ENCODE data around the gene TOPBP1. TPM values are rescaled to one million over a fixed set of nuclear protein-coding genes. Genes with fewer than 3 reads are reported as not detected.

The TOPBP1 gene
- total RNA-seq, 4 donors from 2014 or later, result 20.7 to 42.2 (median 28.7) TPM

DNA sequence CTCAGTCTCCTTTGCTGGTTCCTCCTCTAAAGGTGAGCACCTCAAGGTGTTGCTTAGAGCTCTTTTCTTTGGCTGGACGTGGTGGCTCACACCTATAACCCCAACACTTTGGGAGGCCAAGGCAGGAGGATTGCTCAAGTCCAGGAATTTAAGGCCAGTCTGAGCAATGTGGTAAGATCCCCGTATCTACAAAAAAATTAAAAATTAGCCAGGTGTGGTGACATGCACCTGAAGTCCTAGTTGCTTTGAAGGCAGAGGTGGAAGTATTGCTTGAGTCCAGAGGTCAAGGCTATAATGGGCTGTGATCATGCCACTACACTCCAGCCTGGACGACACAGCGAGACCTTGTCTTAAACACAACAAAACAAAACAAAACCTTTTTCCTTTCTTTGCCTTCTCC, 28.3 kb downstream of the TOPBP1 start:
- TF ChIP-seq, protein P1, sequence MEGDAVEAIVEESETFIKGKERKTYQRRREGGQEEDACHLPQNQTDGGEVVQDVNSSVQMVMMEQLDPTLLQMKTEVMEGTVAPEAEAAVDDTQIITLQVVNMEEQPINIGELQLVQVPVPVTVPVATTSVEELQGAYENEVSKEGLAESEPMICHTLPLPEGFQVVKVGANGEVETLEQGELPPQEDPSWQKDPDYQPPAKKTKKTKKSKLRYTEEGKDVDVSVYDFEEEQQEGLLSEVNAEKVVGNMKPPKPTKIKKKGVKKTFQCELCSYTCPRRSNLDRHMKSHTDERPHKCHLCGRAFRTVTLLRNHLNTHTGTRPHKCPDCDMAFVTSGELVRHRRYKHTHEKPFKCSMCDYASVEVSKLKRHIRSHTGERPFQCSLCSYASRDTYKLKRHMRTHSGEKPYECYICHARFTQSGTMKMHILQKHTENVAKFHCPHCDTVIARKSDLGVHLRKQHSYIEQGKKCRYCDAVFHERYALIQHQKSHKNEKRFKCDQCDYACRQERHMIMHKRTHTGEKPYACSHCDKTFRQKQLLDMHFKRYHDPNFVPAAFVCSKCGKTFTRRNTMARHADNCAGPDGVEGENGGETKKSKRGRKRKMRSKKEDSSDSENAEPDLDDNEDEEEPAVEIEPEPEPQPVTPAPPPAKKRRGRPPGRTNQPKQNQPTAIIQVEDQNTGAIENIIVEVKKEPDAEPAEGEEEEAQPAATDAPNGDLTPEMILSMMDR (IDR thresholded peaks at IDR 0.05), result no peak

DNA sequence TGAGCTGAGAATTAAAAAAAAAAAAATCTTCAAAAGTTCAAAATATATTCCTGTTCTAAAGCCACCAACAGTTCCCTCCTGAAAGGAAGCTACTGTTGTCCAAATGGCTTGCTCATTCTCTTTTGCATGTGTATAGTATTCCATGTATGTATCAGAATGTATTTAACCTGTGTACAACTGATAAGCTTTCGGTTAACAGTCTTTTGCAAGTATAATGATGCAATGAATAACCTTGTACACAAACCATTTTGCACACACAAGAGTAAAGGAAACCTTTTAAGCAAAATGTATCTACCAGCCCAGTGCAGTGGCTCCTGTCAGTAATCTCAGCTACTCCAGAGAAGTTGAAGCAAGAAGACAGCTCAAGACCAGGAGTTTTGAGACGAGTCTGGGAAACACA, 32.6 kb downstream of the TOPBP1 start:
- ATAC-seq (ENCODE audit: low FRiP score) (no peak), DNase-seq (ENCODE audit: low spot score) (no peak)
- TF ChIP-seq, protein P1 (IDR thresholded peaks at IDR 0.05), result no peak

More for the DNA sequence above, 28.3 kb downstream of the TOPBP1 start:
- ATAC-seq (ENCODE audit: low FRiP score), result no peak
- no peak for DNase-seq (ENCODE audit: low spot score)

DNA sequence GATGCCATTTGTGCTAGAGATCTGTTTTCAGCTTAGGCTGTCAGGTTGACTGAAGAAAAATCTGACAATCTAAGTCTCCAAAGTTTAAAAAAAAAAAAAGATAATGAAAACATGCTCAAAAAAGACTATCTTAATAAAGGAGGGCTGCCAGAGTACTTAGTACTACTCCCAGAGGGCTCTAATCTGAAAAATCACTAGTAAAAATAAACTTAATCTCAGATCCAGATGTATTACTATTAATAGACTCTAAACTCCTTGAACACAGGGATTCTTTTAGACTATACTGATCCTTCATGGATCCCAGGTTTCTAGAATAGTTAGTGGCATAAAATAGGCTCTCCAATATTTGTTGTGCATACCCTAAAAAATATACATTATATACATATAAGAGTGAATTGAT, 34.0 kb downstream of the TOPBP1 start:
- ATAC-seq (ENCODE audit: low FRiP score), result no peak
- no peak for DNase-seq (ENCODE audit: low spot score)
- TF ChIP-seq, protein P1 (IDR thresholded peaks at IDR 0.05), result no peak

DNA sequence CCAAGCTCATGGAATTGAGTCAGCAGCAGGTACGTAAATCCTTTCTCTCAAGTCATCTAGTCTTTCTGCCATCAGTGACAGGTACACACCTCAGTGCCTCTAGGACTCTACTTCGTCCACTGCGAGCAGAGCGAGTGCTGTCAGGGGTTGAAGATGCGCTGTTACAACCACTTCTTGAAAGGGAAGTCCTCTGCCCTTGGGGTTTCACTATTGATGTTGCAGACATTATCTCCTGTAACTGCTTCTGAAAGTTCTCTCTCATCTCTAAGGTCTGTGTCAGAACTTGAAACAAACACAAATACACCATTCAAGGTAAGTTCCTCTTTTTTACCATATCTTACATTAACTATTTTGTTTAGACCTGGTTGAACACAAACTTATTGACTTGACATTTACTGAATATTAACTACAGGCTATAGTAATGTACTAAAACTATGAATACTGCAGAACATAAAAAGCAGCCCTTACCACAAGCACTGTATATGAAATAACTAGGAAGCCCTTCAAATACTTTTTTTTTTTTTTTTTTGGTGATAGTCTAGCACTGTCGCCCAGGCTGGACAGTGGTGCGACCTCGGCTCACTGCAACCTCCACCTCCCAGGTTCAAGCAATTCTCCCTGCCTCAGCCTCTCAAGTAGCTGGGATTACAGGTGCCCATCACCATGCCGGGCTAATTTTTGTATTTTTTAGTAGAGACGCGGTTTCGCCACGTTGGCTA, 41.5 kb downstream of the TOPBP1 start:
- no peak for ATAC-seq (ENCODE audit: low FRiP score)
- TF ChIP-seq, protein P1 (IDR thresholded peaks at IDR 0.05), result no peak

DNA sequence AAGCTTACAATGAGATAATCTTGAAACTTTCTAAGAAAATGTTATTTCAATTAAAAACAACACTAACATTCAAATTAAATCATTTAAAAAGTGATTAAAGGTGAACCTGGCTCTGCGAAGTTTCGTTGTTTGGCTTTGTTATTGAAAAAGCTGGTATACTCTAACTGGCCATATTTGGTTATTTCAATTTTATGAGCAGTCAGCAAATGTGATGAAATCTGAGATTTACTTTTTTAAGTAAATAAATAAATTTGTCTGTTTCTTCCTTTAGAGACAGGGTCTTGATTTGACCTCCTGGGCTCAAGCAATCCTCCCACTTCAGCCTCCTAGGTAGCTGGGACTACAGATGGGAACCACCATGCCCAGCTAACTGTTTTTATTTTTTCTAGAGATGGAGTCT, 50.2 kb downstream of the TOPBP1 start:
- DNase-seq (ENCODE audit: low spot score) (no peak), ATAC-seq (ENCODE audit: low FRiP score) (no peak)
- TF ChIP-seq, protein P1 (IDR thresholded peaks at IDR 0.05), result no peak

More for the DNA sequence above, 41.5 kb downstream of the TOPBP1 start:
- DNase-seq (ENCODE audit: low spot score), result no peak

DNA sequence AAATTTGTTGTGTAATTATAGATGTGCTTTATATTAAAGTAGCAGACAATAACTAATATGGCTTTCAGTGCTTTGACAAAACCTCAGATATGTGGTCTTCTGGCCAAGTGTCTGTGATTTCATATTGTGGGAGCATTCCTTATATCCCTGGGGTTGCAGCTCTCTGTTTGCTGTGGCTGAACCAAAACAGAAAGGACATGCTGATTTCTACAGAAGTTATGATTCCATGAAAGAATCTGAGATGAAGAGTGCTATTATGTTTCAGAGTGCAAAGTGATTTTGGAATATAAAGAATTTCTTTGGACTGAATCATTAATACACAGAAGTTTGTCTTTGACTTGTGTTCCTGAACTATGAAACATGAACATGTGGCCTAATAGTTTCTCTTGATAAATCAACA, 51.7 kb downstream of the TOPBP1 start:
- TF ChIP-seq, protein P1 (IDR thresholded peaks at IDR 0.05), result no peak
- DNase-seq (ENCODE audit: low spot score), result no peak
- ATAC-seq (ENCODE audit: low FRiP score), result no peak

DNA sequence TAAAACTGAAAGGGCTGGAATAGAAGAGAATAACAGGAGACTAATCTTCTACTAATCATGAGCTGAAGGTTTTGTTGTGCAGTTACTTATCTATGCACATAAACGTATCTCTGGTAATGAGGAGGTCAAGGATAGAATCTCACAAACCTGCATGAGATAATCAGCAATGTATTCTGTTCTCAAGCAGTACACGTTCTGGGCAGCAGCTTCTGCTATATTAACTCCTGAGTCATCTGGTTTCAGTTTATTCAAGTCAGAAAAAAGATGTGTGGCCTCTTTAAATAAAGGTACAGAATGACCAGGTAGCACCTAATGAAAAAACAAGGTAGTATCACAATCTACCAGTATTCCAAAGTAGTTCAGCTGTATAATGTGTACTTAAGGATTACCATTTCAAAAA, 53.4 kb downstream of the TOPBP1 start:
- DNase-seq (ENCODE audit: low spot score) (no peak), ATAC-seq (ENCODE audit: low FRiP score) (no peak)
- TF ChIP-seq, protein P1 (IDR thresholded peaks at IDR 0.05), result no peak
